MM.1S (cell line): ENCODE measurements around the gene UBN2.

Source experiments
- CTCF ChIP-seq: fragments of 300-600 bp; sonication (generic); IDR thresholded peaks from 2 replicates; pipeline ENCODE4 v1.5.1; 2016; ENCODE audit warnings: antibody characterized with exemption, low read length, mixed read lengths
- EZH2 ChIP-seq: fragments of 300-600 bp; sonication (generic); optimal IDR thresholded peaks from 2 replicates; pipeline ENCODE3; 2017; ENCODE audit warnings: low read depth, mild to moderate bottlenecking, antibody characterized with exemption, low read length, mixed read lengths

- TF ChIP-seq CTCF: no peak
- no peak for TF ChIP-seq EZH2
These were observed at the start of gene UBN2 for GRCh38 chr7:139230774-139231512.
